HG03342 (cell line): ENCODE measurements around the gene PGLYRP3.

Source experiments
- ATAC-seq: cut with Tn5 transposase; IDR thresholded peaks from one replicate; pipeline ENCODE4 v1.9.1; 2021; ENCODE audit warnings: mild to moderate bottlenecking, moderate library complexity; ENCODE audit not compliant: unreplicated experiment

Gene PGLYRP3

DNA sequence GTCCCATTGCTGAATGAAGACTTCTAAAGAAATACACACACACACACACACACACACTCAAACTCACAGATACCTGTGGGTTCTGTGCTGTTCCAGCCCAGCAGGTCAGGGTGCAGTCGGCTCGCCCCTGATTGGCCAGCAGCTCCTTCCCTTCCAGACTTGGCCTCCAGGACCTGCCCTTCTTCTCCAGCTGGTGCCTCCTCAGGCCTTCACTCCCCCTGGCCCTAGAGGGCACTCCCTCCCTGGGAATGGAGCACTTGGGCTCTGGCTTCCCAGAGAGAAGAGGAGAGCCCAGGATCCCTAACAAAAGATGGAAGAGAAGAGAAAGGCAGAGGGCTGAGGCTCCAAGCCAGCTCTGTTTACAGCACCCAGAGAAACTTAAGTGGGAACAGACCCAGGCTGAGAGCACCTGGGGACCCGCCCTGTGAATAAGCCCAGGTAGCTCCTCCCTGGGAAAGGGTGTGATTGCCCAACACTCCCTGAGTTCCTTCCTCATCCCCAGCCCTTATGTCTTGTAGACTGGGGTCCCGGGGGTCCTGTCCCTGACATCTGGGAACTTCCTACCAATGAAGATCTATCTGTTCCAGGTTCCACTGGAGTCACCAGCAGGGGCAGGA lies at the start of gene PGLYRP3:
Gene PGLYRP3 (minus strand): TSS at position 383 of the 617 bp plus-strand sequence. CDS start 2,287 bp downstream, outside the sequence.
- ATAC-seq = no peak

- ATAC-seq = no peak
Observed at GRCh38 chr1:153362187-153362775, 49.5 kb upstream of the PGLYRP3 start.

DNA sequence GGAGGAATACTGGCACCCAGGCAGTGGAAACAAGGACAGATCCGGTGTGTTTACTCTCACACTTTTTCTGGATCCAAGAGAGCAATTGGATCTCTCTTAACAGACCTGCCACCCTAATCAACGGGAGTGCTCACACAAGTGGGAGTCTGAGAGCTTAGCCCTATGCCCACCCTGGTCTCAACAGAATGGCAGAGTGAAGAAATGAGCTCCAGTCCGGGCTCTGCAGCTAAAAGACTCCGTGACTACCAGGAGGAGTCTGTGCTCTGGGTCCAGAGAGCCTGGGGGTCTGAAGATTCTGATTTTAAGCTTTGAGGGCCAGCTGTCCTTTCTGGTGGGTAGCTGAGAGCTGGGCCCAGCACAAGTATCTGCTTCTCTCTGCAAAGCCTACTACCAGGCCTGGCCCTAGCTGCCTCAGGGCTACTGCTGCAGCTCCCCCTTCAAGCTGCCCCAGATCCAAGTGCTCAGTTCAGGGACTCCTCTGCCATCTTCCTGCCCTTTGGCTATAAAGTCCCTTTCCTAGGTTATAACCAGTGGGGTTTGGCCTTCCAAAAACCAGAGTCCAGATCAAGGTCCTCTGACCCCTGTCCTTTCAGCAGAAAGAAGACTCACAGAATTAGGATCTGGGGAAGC lies 48.8 kb upstream of the PGLYRP3 start:
- ATAC-seq = no peak

- no peak for ATAC-seq
Observed at GRCh38 chr1:153360592-153361479, 48.1 kb upstream of the PGLYRP3 start.

DNA sequence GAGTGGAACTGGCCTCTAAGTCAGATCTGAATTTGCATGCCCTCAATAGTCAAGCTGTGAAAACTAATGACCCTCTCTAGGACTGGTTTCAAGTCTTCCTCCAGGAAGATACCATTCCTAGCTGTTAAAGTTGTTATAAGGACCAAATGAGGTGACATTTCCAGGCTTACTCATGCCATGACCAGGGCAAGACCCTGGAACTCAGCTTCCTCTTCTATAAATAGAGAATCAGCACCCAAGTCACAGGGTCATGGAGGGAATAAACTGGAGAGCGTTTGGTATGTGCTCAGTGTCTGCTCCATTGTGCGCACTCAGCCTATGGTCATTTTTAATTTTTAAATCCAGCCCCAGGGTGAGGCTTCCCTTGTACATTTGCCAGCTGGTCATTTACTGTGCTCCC lies 47.4 kb upstream of the PGLYRP3 start:
- ATAC-seq = no peak

- no peak for ATAC-seq
Observed at GRCh38 chr1:153359241-153359640, 46.5 kb upstream of the PGLYRP3 start.

DNA sequence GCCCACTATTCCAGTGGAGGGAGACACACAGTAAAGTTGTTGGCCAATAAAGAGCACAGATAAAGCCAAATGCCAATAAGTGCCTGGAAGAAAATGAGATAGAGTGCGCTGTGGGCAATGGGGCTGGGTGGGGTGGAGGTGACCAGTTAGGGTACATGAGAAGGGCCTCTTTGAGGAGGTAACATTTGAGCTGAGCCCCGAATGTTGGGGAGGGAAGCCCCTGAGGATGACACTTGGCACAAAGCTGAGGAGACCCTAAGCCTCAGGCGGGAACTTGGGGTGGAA lies 45.9 kb upstream of the PGLYRP3 start:
- ATAC-seq = no peak

- no peak for ATAC-seq
Observed at GRCh38 chr1:153357853-153358690, 45.3 kb upstream of the PGLYRP3 start, which contains the start of gene S100A9. S100A9 (plus strand) TSS chr1:153357854; CDS start chr1:153358284, 430 bp downstream.

- no peak for ATAC-seq
Observed at GRCh38 chr1:153357076-153357852, 44.5 kb upstream of the PGLYRP3 start.

DNA sequence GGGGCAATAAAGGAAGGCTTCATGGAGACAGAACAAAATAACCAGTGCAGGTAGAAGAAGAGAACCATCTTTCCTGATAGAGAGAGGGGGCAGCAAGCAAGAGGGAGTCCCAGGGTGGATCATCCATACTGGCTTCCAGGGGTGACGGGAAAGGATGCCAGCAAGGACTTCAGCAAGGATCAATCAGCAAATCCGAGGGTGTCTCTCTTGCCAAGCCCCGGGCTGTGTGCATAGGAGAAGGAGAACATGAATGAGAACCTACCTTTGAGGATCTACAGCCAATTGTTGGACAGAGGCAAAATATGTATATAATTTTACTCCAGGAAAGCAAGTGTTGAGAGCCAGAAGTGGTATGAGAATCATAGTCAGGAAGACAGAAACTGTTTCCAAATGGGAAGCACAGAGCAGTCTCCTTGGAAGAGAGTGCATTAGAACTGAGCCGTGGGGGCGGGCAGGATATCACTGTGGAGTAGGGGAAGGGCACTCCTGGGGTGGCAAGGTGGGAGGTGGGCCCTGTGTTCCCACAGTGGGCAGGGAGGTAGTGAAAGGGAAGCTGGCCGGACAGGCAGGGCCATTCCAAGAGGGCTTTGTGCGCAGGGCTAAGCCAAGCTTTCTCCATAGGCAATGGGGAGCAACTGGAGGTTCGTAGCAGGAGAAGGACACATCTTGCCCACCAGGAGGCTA lies 43.8 kb upstream of the PGLYRP3 start:
- ATAC-seq = no peak

DNA sequence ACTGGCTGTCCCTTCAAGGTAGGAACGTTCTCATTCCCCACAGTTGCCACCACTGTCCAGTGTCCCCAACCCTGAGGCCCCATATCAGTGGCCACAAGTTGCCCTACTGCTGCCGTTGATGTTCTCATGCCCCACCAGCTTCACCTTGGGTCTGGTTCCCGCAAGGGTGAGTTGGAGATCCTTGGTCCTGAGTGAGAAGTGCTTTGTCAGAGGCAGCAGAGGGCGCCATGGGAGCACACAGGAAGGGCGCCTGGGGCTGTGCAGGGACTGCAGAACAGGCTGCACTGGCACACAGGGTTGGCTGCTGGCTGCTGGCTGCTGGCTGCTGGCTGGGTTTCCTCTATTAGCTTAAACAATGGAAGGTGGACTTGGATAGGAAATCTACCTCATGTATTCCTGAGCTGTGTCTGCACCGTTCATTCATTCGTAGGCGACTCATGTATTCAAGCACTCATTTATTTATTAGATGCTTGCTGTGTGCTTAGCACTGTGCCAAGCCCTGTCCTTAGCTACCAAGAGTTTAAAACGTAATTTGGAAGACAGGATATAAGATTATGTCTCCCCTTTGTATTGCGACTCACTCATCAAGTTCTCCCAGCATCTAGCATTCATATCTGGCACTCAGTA lies 42.8 kb upstream of the PGLYRP3 start:
- no peak for ATAC-seq

DNA sequence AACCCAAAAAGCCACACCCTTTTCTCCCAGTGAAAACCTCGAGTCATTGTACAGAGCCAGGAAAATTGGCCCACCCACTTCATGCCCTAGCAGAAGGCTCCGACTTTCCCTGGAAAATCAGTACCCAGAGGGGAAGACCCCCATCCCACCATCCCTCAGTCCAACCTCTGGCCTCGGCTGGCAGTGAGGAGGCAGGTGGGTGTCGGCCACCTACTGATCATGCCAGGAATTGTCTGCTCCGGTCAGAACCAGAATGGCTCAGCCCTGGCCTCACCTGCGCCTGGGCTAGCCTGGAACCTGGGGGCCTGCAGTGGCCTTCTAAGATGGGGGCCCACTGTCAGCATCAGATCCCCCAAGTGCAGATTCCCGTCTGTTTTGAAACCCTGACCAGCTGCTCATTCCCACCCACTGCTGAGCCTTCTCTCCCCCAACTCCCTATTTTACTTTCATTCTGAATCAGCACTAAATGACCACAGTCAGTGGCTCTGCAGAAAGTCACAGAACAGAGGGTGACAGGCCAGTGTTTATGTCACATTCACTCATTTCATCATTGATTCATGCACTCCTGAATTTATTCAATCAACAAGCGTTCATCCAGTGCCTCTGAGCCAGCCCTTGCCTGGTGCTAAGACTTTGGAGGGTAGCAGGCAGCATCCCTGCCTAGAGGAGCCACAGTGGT lies 41.9 kb upstream of the PGLYRP3 start:
- no peak for ATAC-seq

- no peak for ATAC-seq
Observed at GRCh38 chr1:153353226-153353947, 40.6 kb upstream of the PGLYRP3 start.

GRCh38 chr1:153352523-153352922 lies 39.8 kb upstream of the PGLYRP3 start:
- ATAC-seq = no peak

GRCh38 chr1:153350321-153350957 lies 37.7 kb upstream of the PGLYRP3 start:
- ATAC-seq = no peak

DNA sequence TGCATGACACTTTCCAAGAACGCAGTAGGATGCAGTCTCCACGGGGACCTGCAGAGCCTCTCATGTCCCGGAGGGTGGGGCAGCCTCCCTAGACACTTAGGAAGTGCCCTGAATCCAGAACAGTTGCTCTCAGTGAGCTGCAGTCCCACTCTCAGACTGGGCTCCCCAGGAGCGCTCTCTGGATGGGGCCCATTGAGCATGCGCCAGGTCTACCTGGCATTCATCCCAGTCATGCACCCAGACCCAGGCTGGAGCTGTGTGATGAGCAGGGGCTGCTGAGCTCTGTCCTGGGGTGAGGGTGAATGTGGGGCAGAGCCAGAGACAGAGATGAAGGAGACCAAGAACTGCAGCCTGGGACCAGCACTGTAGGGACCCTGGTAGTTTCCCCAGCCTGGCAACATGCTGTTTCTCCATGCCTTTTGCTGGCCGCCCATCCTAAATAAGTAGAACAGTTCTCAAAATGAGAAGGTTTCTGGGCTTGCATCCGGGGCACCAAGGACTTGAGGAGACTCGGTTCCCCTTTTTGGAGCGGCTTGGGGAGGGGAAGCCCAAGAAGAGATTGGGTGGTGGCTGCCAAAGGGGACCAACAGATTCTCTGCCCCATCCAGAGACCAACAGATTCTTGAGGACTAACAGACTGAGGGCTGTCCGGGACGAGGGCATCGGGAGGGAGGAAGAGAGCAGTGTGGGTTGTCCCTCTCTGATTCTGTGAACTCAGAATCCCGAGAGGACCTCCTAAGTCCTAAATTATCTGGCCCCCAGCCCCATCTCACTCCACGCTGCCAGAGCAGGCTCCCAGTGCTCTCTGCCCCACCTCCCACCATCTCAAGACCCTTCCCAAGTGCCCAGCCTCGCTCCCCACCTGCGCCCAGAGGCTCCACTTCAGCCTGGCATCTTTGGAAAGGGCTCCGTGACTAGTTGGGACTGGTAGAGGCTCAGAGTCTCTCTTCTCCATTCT lies 36.9 kb upstream of the PGLYRP3 start:
- no peak for ATAC-seq
